Stomach (tissue), 9 donors: ENCODE data around the gene CYB5R3. TPM values are rescaled to one million over a fixed set of nuclear protein-coding genes. Genes with fewer than 3 reads are reported as not detected.
"Not testable (repeated sequence)": the region's sequence is repeated elsewhere in the genome, so short reads cannot be mapped to it uniquely, and the experiment has no call there.

Experiments
- DNase-seq, 2 donors: peaks; one replicate each; pipeline versions ENCODE4 v3.0.0 to v3.0.0-alpha.2; 2013 to 2019
- H3K27ac ChIP-seq, 5 donors: fragments of 200-600 bp in 4 of 5; sonication (generic) in 4 of 5; one replicate each; pipeline ENCODE4 v1.5.1; 2013 to 2019; ENCODE audit warnings: mild to moderate bottlenecking in 1 of 5, moderate library complexity in 1 of 5
- H3K27me3 ChIP-seq, 3 donors: fragments of 200-600 bp; sonication (generic); one replicate each; pipeline ENCODE4 v1.5.1; 2017 to 2019; ENCODE audit warnings: mixed run types in 1 of 3
- H3K36me3 ChIP-seq, 4 donors: fragments of 200-600 bp; sonication (generic); 1 replicate in 3 of 4; 2 replicates in 1 of 4; pipeline ENCODE4 v1.5.1; 2016 to 2019
- H3K4me1 ChIP-seq, 4 donors: fragments of 200-600 bp; sonication (generic); one replicate each; pipeline ENCODE4 v1.5.1; 2016 to 2019
- H3K4me3 ChIP-seq, 4 donors: fragments of 200-600 bp; sonication (generic) in 3 of 4; one replicate each; pipeline ENCODE4 v1.5.1; 2016 to 2019; ENCODE audit warnings: mild to moderate bottlenecking in 1 of 4
- H3K9me3 ChIP-seq, 4 donors: fragments of 200-600 bp; sonication (generic); one replicate each; pipeline ENCODE4 v1.5.1; 2016 to 2019
- WGBS, 5 donors: extraction: QIAGEN DNeasy Blood & Tissue Kit in 3 of 5; methylation state at CpG; one replicate each; pipeline versions ENCODE4 v1.1.5 to v1.1.7; 2013 to 2018; 5-methylcytosine and 5-hydroxymethylcytosine counted together
- intact Hi-C: fragments of 100-400 bp; cut with DNase I; formaldehyde crosslinking; loops from one replicate; pipeline ENCODE4 v1.15.1; 2023; ENCODE audit warnings: low total_unique reads
- polyA plus RNA-seq, 3 donors: library from polyadenylated mRNA; stranded (reverse); fragments of 200-250 nt; gene quantifications; one replicate each; pipeline ENCODE4 v1.2.3, GENCODE V29; 2013
- small RNA-seq, 4 donors: library from RNA; depleted of rRNA; stranded (forward); fragments of <200 nt; gene quantifications; one replicate each; pipeline ENCODE3, GENCODE V24; 2016
- total RNA-seq, 5 donors: library from RNA; depleted of rRNA; stranded (reverse); fragments of >200 nt; gene quantifications; one replicate each; pipeline versions ENCODE4 v1.1.0 to v1.2.3, GENCODE V29; 2014 to 2016
- donor health status: healthy with polysubstance abuse.
- donor health status: Bipolar disorder and iron deficiency.
- donor health status: healthy.

The CYB5R3 gene
- total and polyA plus RNA-seq, 8 donors, result 33.6 to 156 (median 82.1) TPM

GRCh38 chr22:42571068-42571467, 78.1 kb downstream of the CYB5R3 start:
- H3K4me3 ChIP-seq, intact Hi-C loops, H3K4me1 ChIP-seq, H3K27me3 ChIP-seq, H3K9me3 ChIP-seq, DNase-seq, H3K27ac ChIP-seq: not testable (repeated sequence)
- H3K36me3 ChIP-seq, result peaks cover 0 to 70% (median 58%) of the 10 kb centered on the region in 4 donors
- WGBS, 5 donors, result 86 to 94% (median 92%) methylated on average over 7 to 12 of the region's 12 CpGs

GRCh38 chr22:42570580-42570979, 78.6 kb downstream of the CYB5R3 start:
- H3K4me3 ChIP-seq, DNase-seq, H3K27ac ChIP-seq, intact Hi-C loops, H3K9me3 ChIP-seq, H3K4me1 ChIP-seq, H3K27me3 ChIP-seq: not testable (repeated sequence)
- WGBS, 5 donors, result 71 to 83% (median 74%) methylated on average over 8 to 9 of the region's 9 CpGs
- peaks cover 0 to 70% (median 57%) of the 10 kb centered on the region in 4 donors for H3K36me3 ChIP-seq

- H3K27ac ChIP-seq, H3K4me1 ChIP-seq, H3K27me3 ChIP-seq, DNase-seq, H3K4me3 ChIP-seq, intact Hi-C loops, H3K9me3 ChIP-seq: not testable (repeated sequence)
- peaks cover 0 to 48% (median 38%) of the 10 kb centered on the region in 4 donors for H3K36me3 ChIP-seq
- WGBS, 5 donors, result 70 to 100% (median 79%) methylated on average over 3 to 5 of the region's 6 CpGs
Observed at GRCh38 chr22:42567950-42568349, 81.2 kb downstream of the CYB5R3 start.

Small RNA genes within 50 kb of the gene (small RNA-seq; reads per million reads assigned to genes)
- 0 reads per million in 4 donors for gene RNU6-513P

Other genes with a start within 250 kb of the CYB5R3 start
- 10 to 100 TPM in 1 of 5 donors, 1 to 10 TPM in 3, under 1 TPM in 1; 0.45 to 18.1 (median 2.8) TPM for gene NFAM1, start 217.0 kb downstream of the CYB5R3 start, total RNA-seq
- gene NFAM1, start 217.0 kb downstream of the CYB5R3 start, polyA plus RNA-seq, result under 1 TPM; 0.15 to 0.56 (median 0.28) TPM
- 10 to 100 TPM; 14.2 to 32.4 (median 21.4) TPM for gene RRP7A, start 129.6 kb downstream of the CYB5R3 start, total RNA-seq
- 10 to 100 TPM in 2 of 3 donors, 1 to 10 TPM in 1; 9.3 to 29.0 (median 20.9) TPM for gene RRP7A, start 129.6 kb downstream of the CYB5R3 start, polyA plus RNA-seq
- 1 to 10 TPM in 4 of 5 donors, not detected in 1; 1.7 to 5.5 (median 4.5) TPM for gene SERHL2, start 95.4 kb downstream of the CYB5R3 start, total RNA-seq
- gene SERHL2, start 95.4 kb downstream of the CYB5R3 start, polyA plus RNA-seq, result 1 to 10 TPM; 2.1 to 4.3 (median 3.3) TPM
- 10 to 100 TPM; 21.6 to 60.8 (median 39.1) TPM for gene POLDIP3, start 34.5 kb downstream of the CYB5R3 start, total RNA-seq
- 10 to 100 TPM; 30.2 to 36.4 (median 33.3) TPM for gene POLDIP3, start 34.5 kb downstream of the CYB5R3 start, polyA plus RNA-seq
- under 1 TPM in 1 of 5 donors, not detected in 4; 0.73 TPM for gene ATP5MGL, start 8.8 kb downstream of the CYB5R3 start, total RNA-seq
- not detected for gene ATP5MGL, start 8.8 kb downstream of the CYB5R3 start, polyA plus RNA-seq
- gene A4GALT, start 71.5 kb upstream of the CYB5R3 start, total RNA-seq, result 10 to 100 TPM in 3 of 5 donors, 1 to 10 TPM in 2; 3.2 to 59.4 (median 13.3) TPM
- 10 to 100 TPM; 20.9 to 28.9 (median 23.9) TPM for gene A4GALT, start 71.5 kb upstream of the CYB5R3 start, polyA plus RNA-seq
- 10 to 100 TPM in 4 of 5 donors, 1 to 10 TPM in 1; 4.6 to 77.5 (median 40.6) TPM for gene ARFGAP3, start 207.9 kb upstream of the CYB5R3 start, total RNA-seq
- gene ARFGAP3, start 207.9 kb upstream of the CYB5R3 start, polyA plus RNA-seq, result 10 to 100 TPM; 23.2 to 51.9 (median 39.2) TPM